ENCODE measurements around the gene SEMA3E.

Gene SEMA3E

DNA sequence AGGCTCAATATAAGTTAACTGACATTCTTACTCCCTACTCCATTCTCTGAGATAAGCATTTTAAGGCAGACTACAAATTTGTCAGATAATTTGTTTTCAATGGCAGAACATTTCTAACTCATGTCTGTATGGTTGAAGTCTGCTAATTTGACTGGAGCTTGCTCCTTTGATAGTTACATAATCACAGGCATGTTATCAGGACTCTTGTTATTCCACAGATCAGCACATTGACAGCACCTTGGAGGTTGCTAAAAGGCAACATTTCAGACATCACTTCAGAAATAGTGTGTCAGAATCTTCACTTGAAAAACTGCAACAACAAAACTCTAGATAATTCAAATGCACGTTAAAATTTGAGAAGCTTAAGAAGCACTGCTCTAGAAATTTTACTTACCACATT, 327.9 kb downstream of the SEMA3E start:
- no peaks in the 10 kb centered on the region for H3K9me3 ChIP-seq (ENCODE audit: control insufficient read depth, insufficient read depth, low read length)
- H3K36me3 ChIP-seq (ENCODE audit: control insufficient read depth, insufficient read depth, low read length) = no peaks in the 10 kb centered on the region
- H3K4me1 ChIP-seq (ENCODE audit: control insufficient read depth, insufficient read depth, low read length) = peaks cover 8% of the 10 kb centered on the region
- H3K9ac ChIP-seq (ENCODE audit: low read depth, low read length) = no peak overlapping the region
- H3K27me3 ChIP-seq (ENCODE audit: control insufficient read depth, insufficient read depth, low read length) = no peaks in the 10 kb centered on the region
- no peak overlapping the region for H3K4me3 ChIP-seq (ENCODE audit: low read depth, low read length)

DNA sequence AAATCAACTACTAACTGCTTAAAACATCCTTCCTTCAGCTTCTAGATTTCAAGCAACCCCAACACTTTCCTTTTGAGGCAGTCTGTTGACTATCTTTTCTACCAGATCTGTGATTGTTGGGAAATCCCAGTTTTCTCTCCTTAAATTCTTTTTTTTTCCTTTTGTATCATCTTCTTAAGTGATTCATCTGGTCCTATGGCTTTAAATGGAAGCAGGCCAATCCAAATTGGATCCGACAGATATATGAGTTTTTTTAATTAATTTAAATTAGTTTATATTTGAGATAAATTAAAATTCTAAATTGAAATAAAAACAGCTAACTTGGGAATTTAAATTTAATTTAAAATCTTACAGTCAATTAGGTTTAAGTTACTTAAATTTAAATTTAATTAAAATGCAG, 335.0 kb downstream of the SEMA3E start:
- Histone ChIP-seq H3K9ac (ENCODE audit: low read depth, low read length) (no peak overlapping the region), H3K4me3 (ENCODE audit: low read depth, low read length) (no peak overlapping the region), H3K9me3 (ENCODE audit: control insufficient read depth, insufficient read depth, low read length) (no peaks in the 10 kb centered on the region), H3K4me1 (ENCODE audit: control insufficient read depth, insufficient read depth, low read length) (peaks cover 1% of the 10 kb centered on the region), H3K27me3 (ENCODE audit: control insufficient read depth, insufficient read depth, low read length) (no peaks in the 10 kb centered on the region), H3K36me3 (ENCODE audit: control insufficient read depth, insufficient read depth, low read length) (no peaks in the 10 kb centered on the region)

Data from iPS-15b (cell line).